H1 (cell line): ENCODE results near the gene OMG. TPM values are rescaled to one million over a fixed set of nuclear protein-coding genes. Genes with fewer than 3 reads are reported as not detected.
"Not testable (repeated sequence)": the region's sequence is repeated elsewhere in the genome, so short reads cannot be mapped to it uniquely, and the experiment has no call there.

Experiments used
- CTCF ChIA-PET: fragments of 300-600 bp; sonication (Branson Sonifier 250); formaldehyde crosslinking; loops from one replicate; lab custom pipeline; 2021; ENCODE audit not compliant: partially characterized antibody; lab: Charles Lee
- POLR2A ChIA-PET: fragments of 300-600 bp; sonication (Branson Sonifier 250); formaldehyde crosslinking; loops from one replicate; lab custom pipeline; 2021; ENCODE audit warnings: inconsistent platforms; ENCODE audit not compliant: partially characterized antibody; lab: Charles Lee
- DNase-seq, 2 experiments: peaks; one replicate each; pipeline versions ENCODE4 v3.0.0 to v3.0.0-alpha.2; 2010 to 2022; ENCODE audit warnings: low spot score in 2 of 2, low read depth in 1 of 2, mixed read lengths in 1 of 2
- FAIRE-seq: peaks from 2 replicates; lab custom pipeline; 2011; peaks lifted over from hg19 to GRCh38; lab: Jason Lieb, UNC
- H2AFZ ChIP-seq: 2 replicates; pipeline ENCODE4 v1.8.1; 2012; ENCODE audit warnings: low read length, inconsistent platforms
- H2AK5ac ChIP-seq: 2 replicates; pipeline ENCODE4 v1.6.1; 2013; ENCODE audit warnings: low read depth, low read length
- H2BK120ac ChIP-seq: replicated peaks from 2 replicates; pipeline ENCODE3; 2013; ENCODE audit warnings: low read depth, low read length, inconsistent platforms
- H2BK12ac ChIP-seq: 2 replicates; pipeline ENCODE4 v1.6.1; 2013; ENCODE audit warnings: low read depth, low read length
- H2BK15ac ChIP-seq: 2 replicates; pipeline ENCODE4 v1.6.1; 2013; ENCODE audit warnings: low read length
- H2BK20ac ChIP-seq: 2 replicates; pipeline ENCODE4 v1.6.1; 2013; ENCODE audit warnings: low read length
- H2BK5ac ChIP-seq: 2 replicates; pipeline ENCODE4 v1.6.1; 2013; ENCODE audit warnings: low read depth, low read length
- H3K14ac ChIP-seq: 2 replicates; pipeline ENCODE4 v1.6.1; 2013; ENCODE audit warnings: inconsistent platforms; ENCODE audit not compliant: insufficient read length
- H3K18ac ChIP-seq: 2 replicates; pipeline ENCODE4 v1.6.1; 2013; ENCODE audit warnings: low read length; ENCODE audit errors: extremely low read depth
- H3K23ac ChIP-seq: 2 replicates; pipeline ENCODE4 v1.6.1; 2013; ENCODE audit warnings: inconsistent platforms; ENCODE audit not compliant: insufficient read length
- H3K23me2 ChIP-seq: 2 replicates; pipeline ENCODE4 v1.6.1; 2013; ENCODE audit warnings: low read depth, low read length
- H3K27ac ChIP-seq: 2 replicates; pipeline ENCODE4 v1.6.1; 2011; ENCODE audit warnings: low read depth, low read length, inconsistent platforms
- H3K27me3 ChIP-seq, 4 experiments: replicated peaks in 1 of 4; 1 replicate in 1 of 4; 2 replicates in 3 of 4; pipeline versions ENCODE4 v1.6.1 to v1.8.1; 2011 to 2013; ENCODE audit warnings: low read length in 3 of 4, mild to moderate bottlenecking in 3 of 4, inconsistent platforms in 2 of 4, mixed read lengths in 2 of 4, moderate library complexity in 1 of 4; ENCODE audit not compliant: control insufficient read depth in 3 of 4, insufficient read depth in 3 of 4; ENCODE audit errors: extremely low read depth in 1 of 4
- H3K36me3 ChIP-seq, 4 experiments: 2 replicates each; pipeline versions ENCODE4 v1.6.1 to v1.8.1; 2011 to 2013; ENCODE audit warnings: mild to moderate bottlenecking in 4 of 4, low read length in 3 of 4, moderate library complexity in 2 of 4, control low read depth in 1 of 4, inconsistent platforms in 1 of 4; ENCODE audit not compliant: insufficient read depth in 4 of 4, control insufficient read depth in 2 of 4
- H3K4ac ChIP-seq: replicated peaks from 2 replicates; pipeline ENCODE3; 2013; ENCODE audit warnings: low read length, low read depth, mixed read lengths, inconsistent platforms; ENCODE audit not compliant: insufficient read length
- H3K4me1 ChIP-seq, 4 experiments: replicated peaks in 1 of 4; 1 replicate in 1 of 4; 2 replicates in 3 of 4; pipeline versions ENCODE4 v1.6.1 to v1.8.1; 2011 to 2013; ENCODE audit warnings: low read length in 3 of 4, inconsistent platforms in 2 of 4, mixed read lengths in 1 of 4; ENCODE audit not compliant: insufficient read depth in 4 of 4, control insufficient read depth in 3 of 4
- H3K4me2 ChIP-seq, 2 experiments: 2 replicates each; pipeline versions ENCODE4 v1.6.1 to v1.8.1; 2011 to 2013; ENCODE audit warnings: low read depth in 2 of 2, low read length in 2 of 2, control low read depth in 1 of 2, inconsistent platforms in 1 of 2, mild to moderate bottlenecking in 1 of 2; ENCODE audit not compliant: insufficient read depth in 1 of 2
- H3K4me3 ChIP-seq, 4 experiments: fragments of 200-600, 300-600 bp in 1 of 4; sonication (generic), shearing (Covaris generic), sonication (Bioruptor Twin) in 1 of 4; 2 replicates each; pipeline versions ENCODE4 v1.5.1 to v1.8.1; 2011 to 2016; ENCODE audit warnings: low read length in 4 of 4, low read depth in 3 of 4, control low read depth in 2 of 4, inconsistent platforms in 2 of 4, mild to moderate bottlenecking in 2 of 4, mixed read lengths in 1 of 4, moderate library complexity in 1 of 4; ENCODE audit not compliant: insufficient read depth in 2 of 4; ENCODE audit errors: extremely low read depth in 1 of 4
- H3K56ac ChIP-seq: replicated peaks from 2 replicates; pipeline ENCODE3; 2013; ENCODE audit warnings: low read depth, mild to moderate bottlenecking, mixed read lengths, low read length, inconsistent platforms; ENCODE audit not compliant: insufficient read length
- H3K79me1 ChIP-seq: 2 replicates; pipeline ENCODE4 v1.6.1; 2013; ENCODE audit warnings: low read depth, low read length, control low read depth
- H3K79me2 ChIP-seq, 2 experiments: 2 replicates each; pipeline versions ENCODE4 v1.6.1 to v1.8.1; 2012 to 2013; ENCODE audit warnings: low read length in 2 of 2, mild to moderate bottlenecking in 2 of 2, inconsistent platforms in 1 of 2; ENCODE audit not compliant: insufficient read depth in 2 of 2, control insufficient read depth in 1 of 2
- H3K9ac ChIP-seq, 4 experiments: replicated peaks in 1 of 4; 1 replicate in 1 of 4; 2 replicates in 3 of 4; pipeline versions ENCODE4 v1.6.1 to v1.8.1; 2011 to 2013; ENCODE audit warnings: low read depth in 3 of 4, low read length in 3 of 4, control low read depth in 2 of 4, mild to moderate bottlenecking in 2 of 4, moderate library complexity in 2 of 4, inconsistent platforms in 1 of 4; ENCODE audit errors: extremely low read depth in 1 of 4
- H3K9me3 ChIP-seq, 2 experiments: 2 replicates each; pipeline versions ENCODE4 v1.6.1 to v1.8.1; 2012 to 2013; ENCODE audit warnings: mild to moderate bottlenecking in 2 of 2, moderate library complexity in 2 of 2, control low read depth in 1 of 2, inconsistent platforms in 1 of 2, low read depth in 1 of 2, low read length in 1 of 2, mixed read lengths in 1 of 2; ENCODE audit not compliant: insufficient read depth in 2 of 2
- H4K20me1 ChIP-seq, 2 experiments: replicated peaks in 1 of 2; 2 replicates each; pipeline versions ENCODE3 to v1.8.1; 2011 to 2013; ENCODE audit warnings: inconsistent platforms in 2 of 2, low read length in 2 of 2, mild to moderate bottlenecking in 1 of 2; ENCODE audit not compliant: insufficient read depth in 2 of 2, control insufficient read depth in 1 of 2
- H4K5ac ChIP-seq: 2 replicates; pipeline ENCODE4 v1.6.1; 2013; ENCODE audit warnings: low read length, low read depth, mixed read lengths, inconsistent platforms; ENCODE audit not compliant: insufficient read length
- H4K8ac ChIP-seq: 2 replicates; pipeline ENCODE4 v1.8.0; 2013; ENCODE audit warnings: mild to moderate bottlenecking, moderate library complexity, low read length, inconsistent platforms; ENCODE audit not compliant: insufficient read depth; ENCODE audit errors: extremely low read depth
- H4K91ac ChIP-seq: replicated peaks from 2 replicates; pipeline ENCODE3; 2013; ENCODE audit warnings: low read length, mixed read lengths, inconsistent platforms; ENCODE audit not compliant: insufficient read length
- WGBS, 2 experiments: shearing (Covaris generic) in 1 of 2; methylation state at CpG; one replicate each; pipeline versions ENCODE4 v1.1.6 to v1.1.7; 2013 to 2015; ENCODE audit warnings: low lambda C conversion rate in 2 of 2, mixed read lengths in 2 of 2, inconsistent platforms in 1 of 2, low coverage in 1 of 2, missing lambda C conversion rate in 1 of 2; ENCODE audit not compliant: insufficient replicate concordance in 2 of 2, insufficient coverage in 1 of 2, insufficient read length in 1 of 2; ENCODE audit errors: extremely low coverage in 1 of 2, missing lambda C conversion rate in 1 of 2; 5-methylcytosine and 5-hydroxymethylcytosine counted together
- polyA plus RNA-seq, 7 experiments: library from polyadenylated mRNA; depleted of rRNA in 3 of 7; stranded (reverse) in 5 of 7; unstranded in 2 of 7; fragments of >200 nt in 5 of 7; fragments of 200-250 nt in 2 of 7; gene quantifications; 1 replicate in 5 of 7; 2 replicates in 1 of 7; 4 replicates in 1 of 7; pipeline versions ENCODE4 v1.2.1 to v1.2.3, GENCODE V29; 2011 to 2013; ENCODE audit warnings: missing spikeins in 2 of 7, mixed read lengths in 2 of 7
- total RNA-seq: library from RNA; stranded (reverse); fragmentation: NEBNext Ultra II Directional; extraction: Animal tissue kit (Norgen Biotek cat#: 25700); gene quantifications from 2 replicates; pipeline ENCODE4 v1.2.1, GENCODE V29; 2021

The OMG gene
- total and polyA plus RNA-seq, 2 of the 8 experiments (the other 6 are each of a cell fraction or from before 2014, with no cell fraction given), result not detected

DNA sequence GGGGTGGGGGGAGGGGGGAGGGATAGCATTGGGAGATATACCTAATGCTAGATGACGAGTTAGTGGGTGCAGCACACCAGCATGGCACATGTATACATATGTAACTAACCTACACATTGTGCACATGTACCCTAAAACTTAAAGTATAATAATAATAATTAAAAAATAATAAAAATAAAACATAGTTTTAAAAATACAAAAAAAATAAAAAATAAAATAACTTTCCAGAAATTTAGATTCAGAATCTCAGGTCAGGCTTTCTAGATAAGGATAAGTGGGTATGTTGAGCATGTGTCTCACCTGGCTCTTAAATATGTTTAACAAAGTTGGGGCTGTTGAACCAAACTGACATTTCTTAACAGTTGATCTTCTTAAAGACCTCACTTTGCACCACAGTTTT is 9.1 kb downstream of the OMG start:
- H2BK20ac ChIP-seq, CTCF ChIA-PET, H3K4ac ChIP-seq, H2BK12ac ChIP-seq, H3K27ac ChIP-seq, H2BK5ac ChIP-seq, H4K8ac ChIP-seq, POLR2A ChIA-PET, H3K14ac ChIP-seq, H4K20me1 ChIP-seq, H3K27me3 ChIP-seq, H3K9me3 ChIP-seq, H3K9ac ChIP-seq, H2BK15ac ChIP-seq, H2BK120ac ChIP-seq, H4K5ac ChIP-seq, H3K79me1 ChIP-seq, H3K79me2 ChIP-seq, H3K23me2 ChIP-seq, H2AFZ ChIP-seq, H4K91ac ChIP-seq, H3K36me3 ChIP-seq, H3K18ac ChIP-seq, H2AK5ac ChIP-seq, FAIRE-seq, H3K56ac ChIP-seq, H3K23ac ChIP-seq, H3K4me3 ChIP-seq, H3K4me1 ChIP-seq, DNase-seq, H3K4me2 ChIP-seq: not testable (repeated sequence)
- no CpG with 5 or more reads among the region's 1 CpG for WGBS, 2 experiments
